HG02763 (cell line): Measurements from ENCODE around the gene RUNX3.

Experiments
- ATAC-seq: cut with Tn5 transposase; IDR thresholded peaks from one replicate; pipeline ENCODE4 v1.9.1; 2021; ENCODE audit warnings: mild to moderate bottlenecking, moderate library complexity; ENCODE audit not compliant: unreplicated experiment

RUNX3 gene

DNA sequence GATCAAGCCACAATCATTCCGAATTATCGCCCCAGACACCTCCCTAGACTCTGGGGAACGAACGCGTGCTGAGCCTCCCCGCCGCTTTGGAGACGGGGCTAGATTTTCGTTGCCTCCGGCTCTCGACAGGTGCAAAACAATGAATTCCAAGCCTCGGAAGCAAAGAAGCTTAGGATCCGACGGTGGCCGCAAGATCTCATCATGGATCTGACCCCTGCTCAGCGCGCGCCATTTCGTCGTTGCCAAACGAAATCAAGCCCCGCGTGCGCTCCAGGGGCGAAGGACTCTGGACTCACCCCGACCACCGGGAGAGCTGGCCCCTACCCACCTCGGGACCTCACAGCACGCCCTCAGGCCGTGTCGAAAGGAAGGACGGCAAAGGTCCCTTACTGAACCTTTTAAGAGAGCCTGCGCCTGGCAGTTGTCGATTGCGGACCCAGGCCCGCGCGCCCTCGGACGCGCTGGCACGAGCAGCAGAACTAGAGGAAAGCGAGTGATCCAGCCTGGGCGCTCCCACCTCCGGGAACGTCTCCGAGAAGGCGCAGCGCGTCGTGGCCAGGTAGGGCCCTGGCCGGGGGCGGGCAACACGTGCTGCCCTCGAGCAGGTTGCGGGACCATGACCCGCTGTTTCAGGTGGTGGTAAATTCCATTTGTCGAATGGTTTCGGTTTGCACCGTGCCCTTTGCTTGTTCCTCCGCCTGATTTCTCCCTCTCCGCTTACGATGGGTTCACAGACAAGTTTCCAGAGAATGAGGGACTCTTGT is 1.6 kb upstream of the RUNX3 start:
- no peak for ATAC-seq

DNA sequence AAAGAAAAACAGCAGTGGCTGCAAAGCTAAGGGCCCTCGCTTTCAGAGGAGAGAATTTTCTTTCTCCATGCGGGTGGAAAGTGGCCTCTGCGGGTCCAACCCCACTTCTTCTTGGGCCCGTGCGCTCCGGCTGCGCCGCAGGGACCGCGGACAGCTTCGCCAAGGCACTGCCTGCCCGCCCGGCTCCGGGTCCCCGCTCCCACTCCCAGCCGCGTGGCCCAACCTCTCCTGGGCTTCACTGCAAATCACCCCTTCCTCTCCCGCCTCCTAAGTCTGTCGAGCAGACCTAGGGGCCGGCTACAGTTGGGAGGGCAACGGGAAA is 1.0 kb upstream of the RUNX3 start:
- ATAC-seq = no peak

DNA sequence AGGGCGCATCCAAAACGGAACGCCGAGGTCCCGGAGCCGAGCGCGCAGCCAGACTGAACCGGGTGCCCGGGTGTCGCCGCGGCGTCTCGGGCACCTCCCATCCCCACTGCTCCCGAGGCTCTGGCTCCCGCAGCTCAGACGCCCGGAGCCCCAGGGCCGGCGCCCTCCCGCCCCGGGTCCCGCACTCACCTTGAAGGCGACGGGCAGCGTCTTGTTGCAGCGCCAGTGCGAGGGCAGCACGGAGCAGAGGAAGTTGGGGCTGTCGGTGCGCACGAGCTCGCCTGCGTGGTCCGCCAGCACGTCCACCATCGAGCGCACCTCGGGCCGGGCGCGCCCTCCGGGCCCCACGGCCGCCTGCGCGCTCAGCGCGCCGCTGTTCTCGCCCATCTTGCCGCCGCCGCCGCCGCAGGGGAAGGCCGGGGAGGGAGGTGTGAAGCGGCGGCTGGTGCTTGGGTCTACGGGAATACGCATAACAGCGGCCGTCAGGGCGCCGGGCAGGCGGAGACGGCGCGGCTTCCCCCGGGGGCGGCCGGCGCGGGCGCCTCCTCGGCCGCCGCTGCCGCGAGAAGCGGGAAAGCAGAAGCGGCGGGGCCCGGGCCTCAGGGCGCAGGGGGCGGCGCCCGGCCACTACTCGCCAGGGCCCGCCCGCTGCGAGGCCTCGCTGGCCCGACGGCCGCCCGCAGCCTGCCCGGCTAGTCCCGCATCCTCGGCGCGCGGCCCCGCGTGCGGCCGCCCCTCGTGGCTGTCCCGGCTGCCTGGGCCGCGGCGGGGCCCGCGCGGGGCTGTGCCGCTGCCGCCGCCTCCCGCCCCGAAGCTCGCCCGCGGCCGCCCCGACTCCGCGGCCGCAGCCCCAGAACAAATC is 447 bp downstream of the RUNX3 start:
- ATAC-seq = peak; percentile 16

DNA sequence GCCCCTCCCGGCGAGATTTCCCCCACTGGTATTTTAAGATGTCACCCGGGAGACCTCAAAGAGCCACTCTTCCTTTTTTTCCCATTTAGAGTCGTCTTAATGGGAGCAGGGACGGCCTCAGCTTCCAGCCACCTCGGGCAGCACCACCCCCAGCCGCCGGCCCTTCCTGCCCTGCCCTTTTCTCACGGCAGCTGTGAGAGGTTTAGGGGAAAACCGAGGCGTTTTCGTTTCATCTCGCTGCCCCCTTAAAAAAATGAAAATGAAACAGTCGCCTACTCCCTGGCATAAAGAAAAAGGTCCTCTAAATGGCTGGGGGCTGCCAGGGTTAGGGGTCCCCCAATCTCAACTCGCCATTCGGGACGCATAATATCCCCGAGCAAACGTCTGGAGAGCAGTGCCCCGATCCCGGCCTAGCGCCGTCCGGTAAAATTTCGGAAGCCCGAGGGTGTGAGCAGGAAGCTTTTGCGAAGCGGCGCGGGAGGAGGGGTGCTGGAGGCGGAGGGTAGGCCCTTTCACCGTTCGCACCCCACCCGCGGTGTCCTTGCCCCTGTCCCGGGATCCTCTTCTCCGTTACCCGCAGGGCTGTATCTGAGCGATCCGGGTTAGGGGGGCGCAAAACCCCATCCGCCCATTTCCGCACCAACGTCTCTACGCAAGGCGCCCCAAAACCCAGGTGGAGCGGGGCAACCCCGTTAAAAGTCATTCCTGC is 1.2 kb downstream of the RUNX3 start:
- ATAC-seq = no peak

DNA sequence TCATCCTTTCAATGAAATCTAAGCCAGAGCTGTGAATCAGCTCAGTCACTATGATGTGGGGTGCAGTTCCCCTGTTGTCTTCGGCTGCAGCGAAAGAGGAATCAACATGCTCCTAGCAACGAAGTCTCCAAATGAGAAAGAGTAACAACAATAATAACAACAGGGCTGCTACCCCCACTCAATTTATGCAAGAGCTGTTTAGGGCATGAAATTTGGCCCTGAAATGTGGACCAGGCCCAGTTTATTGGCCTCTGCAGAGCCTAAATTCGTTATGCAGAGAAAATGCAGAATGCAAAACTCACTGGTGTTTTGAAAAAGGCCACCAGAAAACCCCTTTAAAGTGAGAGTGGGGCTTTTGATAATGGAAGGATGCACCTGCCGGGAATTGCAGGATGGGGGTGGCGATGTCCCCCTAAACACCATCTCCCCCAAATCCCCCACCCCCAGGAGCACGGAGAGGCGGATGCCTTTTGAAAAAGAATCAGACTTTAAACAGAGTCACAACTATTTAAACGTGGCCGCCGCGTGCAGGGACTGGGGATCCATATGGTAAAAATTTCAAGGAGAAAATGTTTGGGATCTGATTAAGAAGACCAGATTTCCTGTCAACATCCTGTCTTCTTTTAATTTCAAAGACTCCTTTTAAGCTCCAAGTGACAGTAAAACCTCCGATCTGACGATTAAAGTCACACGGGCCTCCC is 1.9 kb downstream of the RUNX3 start:
- ATAC-seq = no peak

DNA sequence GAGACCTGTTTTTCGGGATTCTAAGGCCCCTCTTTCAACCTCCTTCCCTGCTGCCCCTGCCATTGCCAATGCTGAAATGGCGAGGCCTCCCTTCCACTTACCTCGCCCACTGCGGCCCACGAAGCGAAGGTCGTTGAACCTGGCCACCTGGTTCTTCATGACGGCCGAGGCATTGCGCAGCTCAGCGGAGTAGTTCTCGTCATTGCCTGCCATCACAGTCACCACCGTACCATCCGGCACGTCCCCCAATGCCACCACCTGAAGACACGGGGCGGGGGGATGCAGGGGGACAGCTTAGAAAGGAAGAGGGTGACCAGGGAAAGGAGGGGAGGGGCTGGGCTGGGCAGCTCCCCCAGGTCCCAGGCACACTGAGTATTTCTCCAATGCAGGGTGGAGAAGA is 2.6 kb downstream of the RUNX3 start:
- no peak for ATAC-seq

DNA sequence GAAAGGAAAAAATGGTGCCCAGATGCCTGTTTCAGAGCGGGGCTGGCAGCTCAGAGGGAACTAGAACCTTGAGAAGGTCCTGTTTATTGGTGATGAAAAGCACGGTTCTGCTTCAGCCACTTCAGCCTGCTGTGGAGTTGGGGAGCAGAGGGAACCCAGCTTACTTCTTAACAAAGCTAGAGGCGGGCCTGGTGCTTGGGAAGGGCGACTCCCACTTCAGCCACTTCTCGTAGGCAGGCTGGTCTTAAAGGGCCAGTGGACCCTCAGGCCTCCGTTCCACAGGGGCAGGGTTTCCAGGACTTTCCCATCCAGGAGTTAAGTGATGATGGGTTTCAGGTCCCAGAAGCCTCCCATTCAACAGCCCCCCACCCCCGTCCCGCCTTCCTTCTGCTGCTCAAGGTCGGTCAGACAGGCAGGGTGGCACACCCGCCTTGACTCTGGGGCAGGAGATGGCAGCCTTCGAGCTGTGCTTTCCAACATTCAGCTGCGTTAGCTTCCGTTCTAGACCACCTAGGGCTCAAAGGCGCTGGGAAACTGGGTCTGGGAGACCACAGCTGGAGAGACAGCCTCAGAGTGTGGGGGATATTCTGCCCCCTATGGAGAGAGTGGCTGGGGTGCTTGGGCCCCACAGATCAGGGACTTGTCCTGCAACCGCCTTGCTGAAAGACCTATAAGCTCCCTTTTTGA is 3.4 kb downstream of the RUNX3 start:
- no peak for ATAC-seq

DNA sequence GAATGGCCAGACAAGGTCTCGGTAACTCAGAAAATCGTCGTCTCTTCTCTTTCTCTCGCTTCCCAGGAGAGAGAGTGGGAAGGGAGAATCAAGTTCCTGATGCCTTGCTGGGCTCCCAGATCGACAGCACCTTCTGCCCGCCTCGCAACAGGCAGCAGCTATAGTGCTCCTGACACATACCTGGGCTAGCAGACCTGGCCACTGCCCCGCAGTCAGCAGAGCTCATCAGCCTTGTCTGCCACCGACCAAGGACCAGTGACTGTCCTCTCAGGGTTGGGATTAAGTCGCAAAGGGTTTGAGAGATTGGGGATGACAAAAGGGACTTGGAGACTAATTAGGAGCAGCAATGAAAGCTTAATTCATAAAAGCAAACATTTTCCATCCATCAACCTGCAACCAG is 4.1 kb downstream of the RUNX3 start:
- ATAC-seq = no peak

DNA sequence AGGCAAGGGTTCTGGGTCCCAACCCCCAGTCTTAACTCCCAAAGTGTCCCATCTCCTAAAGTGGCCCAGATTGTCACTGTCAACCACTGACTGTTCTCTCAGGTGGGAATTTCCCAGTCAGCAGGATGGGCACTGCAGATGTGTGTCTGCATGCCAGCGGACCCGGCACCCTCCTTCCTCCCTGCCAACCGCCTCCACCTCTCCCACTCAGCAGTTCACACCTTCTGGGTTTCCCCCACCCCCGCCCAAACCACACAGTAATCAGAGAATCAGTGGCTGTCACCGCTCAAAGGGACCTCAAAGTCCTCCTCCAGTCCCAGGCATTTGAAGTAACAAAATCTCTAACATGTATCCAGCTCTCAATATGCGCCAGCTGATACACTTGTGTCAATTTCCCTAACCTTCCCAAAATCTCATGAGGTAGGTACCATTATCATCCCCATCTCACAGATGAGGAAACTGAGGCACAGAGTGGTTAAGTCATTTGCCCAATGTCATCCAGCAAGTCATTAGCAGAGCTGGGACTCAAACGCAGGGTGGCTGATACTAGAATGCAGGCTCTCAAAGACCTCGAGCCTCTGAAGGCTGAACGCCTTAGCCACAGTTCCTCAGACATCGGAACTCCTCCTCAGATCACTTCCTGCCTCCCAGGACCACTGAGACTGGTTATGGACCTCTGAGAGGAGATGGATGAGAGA is 4.8 kb downstream of the RUNX3 start:
- no peak for ATAC-seq

DNA sequence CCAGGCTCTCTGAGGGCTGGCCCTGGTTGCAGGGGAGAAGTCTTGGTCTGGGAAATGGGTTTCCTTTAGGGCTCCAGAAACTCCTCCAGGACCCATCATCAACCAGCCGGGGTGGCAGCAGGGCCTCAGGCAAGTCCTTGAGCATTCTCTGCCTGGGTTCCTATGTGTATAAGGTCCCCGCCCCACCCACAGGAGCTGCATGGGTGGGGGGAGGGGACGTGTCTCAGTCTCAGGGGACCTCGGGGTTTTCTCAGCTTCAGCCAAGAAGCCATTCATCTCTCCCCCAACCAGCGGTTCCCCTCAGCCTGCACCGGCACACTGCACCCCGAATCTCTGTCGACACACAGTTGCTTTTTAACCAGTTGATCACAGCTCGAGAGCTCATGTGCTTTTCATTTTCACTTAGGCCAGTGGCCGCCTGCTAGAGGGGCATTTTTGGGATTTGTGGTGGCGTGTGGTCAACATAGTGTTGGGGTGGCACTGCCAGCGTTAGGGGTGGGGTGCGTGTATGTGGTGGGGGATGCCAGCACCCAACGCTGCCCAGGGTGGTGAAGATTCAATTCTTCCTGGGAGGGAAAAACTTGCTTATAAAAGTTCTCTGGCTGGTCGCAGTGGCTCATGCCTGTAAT is 6.5 kb downstream of the RUNX3 start:
- no peak for ATAC-seq

DNA sequence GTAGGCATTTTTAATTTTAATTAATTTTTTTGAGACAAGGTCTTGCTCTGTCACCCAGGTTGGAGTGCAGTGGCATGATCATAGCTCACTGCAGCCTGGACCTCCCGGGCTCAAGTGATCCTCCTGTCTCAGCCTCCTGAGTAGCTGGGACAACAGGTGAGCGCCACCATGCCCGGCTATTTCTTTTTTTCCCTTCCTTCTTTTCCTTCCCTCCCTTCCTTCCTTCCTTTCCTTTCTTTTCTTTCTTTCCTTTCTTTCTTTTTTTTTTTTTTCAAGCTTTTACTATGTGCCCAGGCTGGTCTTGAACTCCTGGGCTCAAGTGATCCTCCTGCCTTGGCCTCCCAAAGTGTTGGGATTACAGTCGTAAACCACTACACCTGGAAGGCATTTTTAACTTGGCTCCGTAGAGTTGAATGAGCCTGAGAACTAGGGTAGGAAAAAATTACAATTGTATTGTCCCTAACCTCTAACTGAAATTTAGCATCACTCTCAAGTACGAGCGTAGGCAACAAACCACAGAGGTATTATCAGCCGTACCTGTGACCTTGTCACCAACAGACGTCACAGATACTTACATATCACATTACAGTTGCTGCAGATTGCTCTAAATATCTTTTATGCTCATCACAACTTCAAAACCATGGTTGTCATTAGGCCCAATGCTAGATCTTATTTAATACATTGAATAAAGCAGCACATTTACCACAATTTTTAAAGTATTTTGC is 8.0 kb downstream of the RUNX3 start:
- no peak for ATAC-seq

DNA sequence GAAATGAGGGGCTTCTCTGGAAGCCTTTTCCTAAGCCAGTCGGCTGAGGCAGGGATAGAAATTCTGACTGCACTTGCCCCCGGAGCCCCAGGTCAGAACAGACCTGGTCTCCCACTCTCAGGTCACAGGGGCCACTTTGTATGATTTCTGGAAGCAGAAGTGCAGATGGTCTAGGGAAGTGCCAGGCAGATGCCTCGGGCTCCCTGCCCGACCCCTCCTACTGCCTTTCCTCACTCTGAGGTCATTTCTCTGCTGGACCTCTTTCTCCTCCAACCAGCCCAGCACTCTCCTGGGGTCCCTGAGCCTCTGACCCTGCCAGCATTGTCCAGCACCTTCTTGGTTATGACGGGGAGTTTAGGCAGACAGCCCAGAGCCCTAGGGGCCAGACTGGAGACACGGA is 8.7 kb downstream of the RUNX3 start:
- no peak for ATAC-seq

DNA sequence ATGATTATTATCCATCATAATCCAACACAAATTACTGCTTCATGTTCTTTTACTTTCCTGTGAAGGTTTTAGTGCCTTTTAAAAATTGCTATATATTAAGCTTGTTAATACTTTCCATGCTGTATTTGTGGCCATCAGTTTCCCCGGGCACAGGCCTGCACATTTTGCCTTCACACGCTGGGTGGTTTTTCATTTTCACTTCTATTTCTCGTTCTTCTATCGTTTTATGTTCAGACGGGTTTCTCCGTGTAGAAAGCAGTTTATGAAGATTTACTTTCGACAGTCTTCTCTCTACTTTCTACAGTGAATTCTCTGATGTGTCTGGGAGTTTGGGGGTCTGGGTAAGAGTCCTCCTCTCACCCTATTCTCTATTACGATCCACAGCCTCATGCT is 9.5 kb downstream of the RUNX3 start:
- ATAC-seq = no peak

DNA sequence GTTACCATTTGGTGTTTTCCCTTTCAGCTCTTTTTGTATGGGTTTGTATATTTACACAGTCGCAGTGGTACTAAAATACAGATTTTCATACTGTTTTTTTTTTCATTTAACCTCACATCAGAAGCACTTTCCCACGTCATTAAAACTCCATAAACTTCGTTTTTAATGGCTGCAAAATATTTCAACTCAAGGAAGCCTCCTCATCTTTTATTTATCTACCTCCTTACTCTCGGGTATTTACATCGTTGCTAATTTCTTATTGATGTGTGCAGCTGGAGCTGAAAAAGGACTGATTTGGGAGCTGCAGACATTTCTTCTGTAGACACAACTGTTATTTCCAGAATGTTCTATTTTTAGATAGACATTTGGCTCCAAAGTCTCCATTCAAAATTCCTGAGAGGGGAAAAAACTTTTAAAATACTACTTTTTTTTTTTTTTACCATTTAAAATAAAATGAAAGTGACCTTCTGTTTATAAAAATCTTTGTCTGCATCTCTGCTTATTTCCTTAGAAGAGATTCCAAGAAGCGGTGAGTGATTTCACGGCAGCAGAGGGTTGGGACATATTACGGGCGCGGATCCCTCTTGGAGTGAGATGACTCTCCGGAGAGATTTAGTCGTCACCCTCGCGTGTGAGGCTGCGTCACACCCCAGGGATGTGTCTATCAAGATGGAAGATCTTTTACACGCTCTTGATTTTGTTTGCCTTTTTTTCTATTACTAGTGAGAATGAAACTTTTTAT is 10.1 kb downstream of the RUNX3 start:
- ATAC-seq = no peak

DNA sequence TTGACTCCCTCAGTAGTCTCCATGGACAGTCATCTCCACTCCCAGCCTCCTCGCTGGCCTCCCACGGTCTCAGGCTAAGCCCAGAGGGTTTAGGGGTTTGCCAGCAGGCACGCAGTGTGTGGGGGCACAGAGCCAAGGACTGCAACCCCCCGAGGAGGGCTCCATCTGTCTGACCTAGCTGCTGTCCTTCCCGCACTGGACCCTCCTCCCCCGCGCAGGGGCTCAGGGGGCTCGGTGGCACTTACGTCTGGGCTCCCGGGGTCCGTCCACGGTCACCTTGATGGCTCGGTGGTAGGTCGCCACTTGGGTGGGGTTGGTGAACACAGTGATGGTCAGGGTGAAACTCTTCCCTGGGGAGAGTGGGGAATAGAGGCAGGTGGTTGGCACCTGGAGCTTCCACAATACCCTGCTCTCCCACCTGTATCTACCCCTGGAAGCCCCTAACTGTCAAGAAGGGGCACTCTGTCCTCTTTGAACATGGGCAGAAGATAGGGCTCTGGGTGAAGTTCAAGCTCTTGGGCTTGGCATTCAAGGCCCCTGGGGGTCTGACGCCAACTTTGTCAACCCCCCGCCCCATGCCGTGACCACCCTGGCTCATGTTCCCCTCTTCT is 11.0 kb downstream of the RUNX3 start:
- ATAC-seq = no peak

DNA sequence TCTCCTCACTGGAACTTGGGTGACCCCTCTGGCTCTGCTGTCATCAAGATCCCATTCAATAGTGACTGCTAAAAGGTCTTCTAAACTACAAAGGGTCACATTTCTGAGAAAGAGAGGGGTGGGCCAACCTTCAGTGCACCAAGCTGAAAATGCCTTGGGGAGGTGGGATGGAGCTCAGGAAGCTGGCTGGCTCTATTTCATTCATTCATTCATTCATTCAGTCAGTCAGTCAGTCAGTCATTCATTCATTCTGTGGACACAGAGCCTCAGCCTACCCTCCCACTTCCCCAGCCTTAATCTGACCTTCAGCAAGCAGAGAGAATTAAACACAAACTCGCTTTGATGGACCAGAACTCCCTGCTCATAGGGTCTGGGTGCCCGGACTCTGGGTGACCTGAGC is 11.7 kb downstream of the RUNX3 start:
- ATAC-seq = no peak

DNA sequence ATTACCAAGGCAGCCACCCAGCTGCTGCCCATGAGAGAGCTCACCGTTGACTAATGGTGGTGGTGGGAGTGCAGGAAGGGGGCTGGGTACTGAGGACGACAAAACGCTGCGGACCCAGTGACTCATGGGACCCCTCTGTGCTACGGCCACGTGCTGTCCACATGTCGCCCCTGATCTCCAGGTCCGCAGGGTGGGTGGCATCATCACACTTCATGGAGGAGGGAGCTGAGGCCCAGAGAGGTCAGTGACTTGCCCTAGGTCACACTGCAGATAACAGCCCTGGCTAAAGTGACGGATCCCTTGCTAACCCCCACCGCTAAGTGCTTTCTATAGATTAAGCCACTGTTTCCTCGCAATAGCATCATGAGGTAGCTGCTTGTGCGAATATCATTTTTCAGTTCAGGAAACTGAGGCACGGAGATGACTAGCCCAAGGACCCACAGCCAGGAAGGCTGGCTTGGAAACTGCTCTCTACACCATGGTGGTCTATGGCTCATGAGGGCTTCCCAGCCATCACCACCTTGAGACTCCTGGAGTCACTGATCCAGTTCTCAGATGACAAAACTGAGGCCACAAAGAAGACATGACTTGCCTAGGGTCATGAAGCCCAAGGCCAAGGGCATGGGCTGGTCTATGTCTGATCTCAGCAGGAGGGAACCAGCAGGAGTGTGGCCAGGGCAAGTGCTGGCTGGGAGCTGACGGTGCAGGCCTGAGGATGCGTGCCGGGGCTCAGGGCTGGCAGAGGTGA is 12.6 kb downstream of the RUNX3 start:
- no peak for ATAC-seq
